Gastroesophageal sphincter (tissue), 4 donors: ENCODE results near the gene MED1. TPM values are rescaled to one million over a fixed set of nuclear protein-coding genes. Genes with fewer than 3 reads are reported as not detected.

Source experiments
- ATAC-seq: fragments of 150-250 bp; one replicate; pipeline ENCODE4 v1.9.1; 2016; ENCODE audit warnings: mild to moderate bottlenecking, moderate library complexity
- H3K27ac ChIP-seq, 4 donors: fragments of 200-600 bp; sonication (generic) in 3 of 4; 1 replicate in 3 of 4; 2 replicates in 1 of 4; pipeline ENCODE4 v1.5.1; 2016 to 2019
- H3K27me3 ChIP-seq: fragments of 200-600 bp; sonication (generic); one replicate; pipeline ENCODE4 v1.5.1; 2019
- H3K36me3 ChIP-seq, 2 donors: fragments of 200-600 bp; sonication (generic); one replicate each; pipeline ENCODE4 v1.5.1; 2019; ENCODE audit warnings: control low read depth in 1 of 2
- H3K4me1 ChIP-seq, 3 donors: fragments of 200-600 bp; sonication (generic); 1 replicate in 2 of 3; 2 replicates in 1 of 3; pipeline ENCODE4 v1.5.1; 2016 to 2019; ENCODE audit warnings: control low read depth in 2 of 3
- H3K4me3 ChIP-seq, 2 donors: fragments of 200-600 bp; sonication (generic); one replicate each; pipeline ENCODE4 v1.5.1; 2019; ENCODE audit warnings: mild to moderate bottlenecking in 1 of 2, moderate library complexity in 1 of 2
- H3K9me3 ChIP-seq, 3 donors: fragments of 200-600 bp; sonication (generic); one replicate each; pipeline ENCODE4 v1.5.1; 2017 to 2019; ENCODE audit warnings: control low read depth in 2 of 3
- CTCF ChIP-seq, 4 experiments: fragments of 200-600 bp in 2 of 4; fragments of 450-650 bp in 2 of 4; sonication (generic) in 1 of 4; IDR thresholded peaks; one replicate each; pipeline ENCODE4 v1.5.1; 2017 to 2019; ENCODE audit warnings: antibody characterized with exemption in 4 of 4, mild to moderate bottlenecking in 2 of 4, moderate library complexity in 2 of 4
- EP300 ChIP-seq: sonication (generic); formaldehyde crosslinking; IDR thresholded peaks from one replicate; pipeline ENCODE4 v1.6.1; 2017; ENCODE audit warnings: antibody characterized with exemption, mild to moderate bottlenecking
- POLR2A ChIP-seq, 2 donors: fragments of 450-650 bp; IDR thresholded peaks; one replicate each; pipeline ENCODE4 v1.6.1; 2017; ENCODE audit warnings: antibody characterized with exemption in 2 of 2, mild to moderate bottlenecking in 2 of 2, moderate library complexity in 1 of 2
- POLR2AphosphoS5 ChIP-seq: sonication (generic); formaldehyde crosslinking; IDR thresholded peaks from one replicate; pipeline ENCODE4 v1.6.1; 2017; ENCODE audit warnings: antibody characterized with exemption
- WGBS, 2 donors: methylation state at CpG; one replicate each; pipeline ENCODE4 v1.1.5; 2018; ENCODE audit warnings: low coverage in 1 of 2; 5-methylcytosine and 5-hydroxymethylcytosine counted together
- total RNA-seq, 4 donors: library from RNA; depleted of rRNA; stranded (reverse); fragments of >200 nt; gene quantifications; one replicate each; pipeline ENCODE4 v1.1.0, GENCODE V29; 2016

The MED1 gene
- total RNA-seq, 4 donors from 2014 or later, result 19.9 to 31.1 (median 25.1) TPM

DNA sequence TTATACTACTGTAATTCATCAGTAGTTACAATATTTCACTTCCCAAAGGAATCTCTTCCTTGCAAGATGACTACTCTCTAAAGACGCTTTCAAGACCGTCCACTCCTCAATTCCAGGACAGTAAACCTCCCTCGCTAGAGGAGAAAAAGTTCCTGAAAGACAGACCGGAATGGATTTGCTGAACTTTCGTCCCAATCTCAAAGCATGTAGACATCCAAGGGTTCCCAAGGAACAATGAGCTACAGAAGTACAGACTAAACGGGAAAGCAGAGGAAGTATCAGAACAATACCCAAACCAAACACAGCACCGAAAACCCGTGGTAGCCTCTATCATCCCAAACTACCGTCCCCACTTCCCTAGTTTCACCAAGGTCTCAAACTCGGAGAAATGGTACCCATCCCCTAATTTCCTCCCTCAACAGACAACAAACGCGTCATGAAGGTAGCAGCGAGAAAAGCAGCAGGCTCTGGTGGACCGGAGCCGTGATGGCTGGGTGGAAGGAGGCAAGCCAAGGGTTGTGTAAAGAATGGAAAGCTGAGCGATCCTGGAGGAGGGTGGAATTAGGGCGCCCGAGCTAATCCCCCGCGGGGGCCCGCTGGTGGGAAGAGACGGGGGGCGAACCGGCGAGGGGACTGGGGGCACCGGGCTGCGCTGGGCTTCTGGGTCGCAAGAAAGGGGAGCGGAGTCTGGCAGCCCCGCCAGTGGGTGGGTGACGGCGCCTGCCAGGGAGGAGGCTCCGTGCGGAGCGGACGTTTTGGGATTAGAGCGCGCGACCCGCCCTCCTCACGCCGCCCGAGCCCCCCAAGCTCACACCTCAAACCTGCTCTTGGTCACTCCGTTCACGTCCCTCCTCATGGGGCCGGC is 50.3 kb downstream of the MED1 start:
- no peak for TF ChIP-seq POLR2A (IDR thresholded peaks at IDR 0.05)
- no peak for TF ChIP-seq CTCF (IDR thresholded peaks at IDR 0.05)
- TF ChIP-seq EP300, result no peak
- no peak for TF ChIP-seq POLR2AphosphoS5
- H3K9me3 ChIP-seq, result no peaks in the 10 kb centered on the region
- H3K36me3 ChIP-seq, result peaks cover 0 to 10% of the 10 kb centered on the region in 2 donors
- 0 to 3% methylated on average over 12 to 28 of the region's 46 CpGs for WGBS, 2 donors
- H3K27ac ChIP-seq, result peak overlapping the region; percentile 83 to 96 (median 90)
- peaks cover 0 to 33% (median 15%) of the 10 kb centered on the region in 3 donors for H3K4me1 ChIP-seq
- H3K27me3 ChIP-seq, result no peaks in the 10 kb centered on the region
- ATAC-seq, result no peak
- peak overlapping the region; percentile 82 to 100 for H3K4me3 ChIP-seq

GRCh38 chr17:39399791-39400190 is 51.3 kb downstream of the MED1 start:
- Histone ChIP-seq H3K4me3 (peak overlapping the region in 1 of 2 donors; percentile 100), H3K36me3 (no peaks in the 10 kb centered on the region), H3K4me1 (peaks cover 0 to 40% (median 15%) of the 10 kb centered on the region in 3 donors), H3K9me3 (no peaks in the 10 kb centered on the region), H3K27me3 (no peaks in the 10 kb centered on the region), H3K27ac (peak overlapping the region in 3 of 4 donors; percentile 50 to 96 (median 89))
- TF ChIP-seq EP300 (no peak), POLR2A (IDR thresholded peaks at IDR 0.05) (no peak), CTCF (IDR thresholded peaks at IDR 0.05) (no peak), POLR2AphosphoS5 (no peak)
- no peak for ATAC-seq
- 47 to 57% methylated on average over 4 of the region's 4 CpGs for WGBS, 2 donors

DNA sequence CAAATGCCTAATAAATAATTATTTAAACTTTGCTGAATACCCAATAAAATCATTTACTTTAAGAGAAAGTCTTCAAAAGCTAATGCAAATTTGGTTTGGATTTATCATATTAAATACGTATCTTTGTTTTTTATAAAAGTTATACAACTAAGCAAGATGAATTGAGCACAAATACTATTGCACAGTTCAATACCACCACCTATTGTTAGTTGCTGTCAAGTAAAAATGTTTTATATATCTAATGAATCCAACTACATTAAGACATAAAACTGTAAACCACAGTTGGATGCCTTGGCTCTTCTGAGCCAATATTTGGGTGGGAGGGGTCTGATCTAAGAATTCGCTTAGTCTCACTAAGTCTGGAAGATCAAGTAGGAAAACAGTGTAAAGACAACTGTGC is 57.3 kb downstream of the MED1 start:
- Histone ChIP-seq H3K9me3 (no peaks in the 10 kb centered on the region), H3K4me3 (no peak overlapping the region), H3K27ac (peak overlapping the region in 1 of 4 donors; percentile 4), H3K36me3 (peaks cover 0 to 1% of the 10 kb centered on the region in 2 donors), H3K4me1 (peaks cover 0 to 57% (median 2%) of the 10 kb centered on the region in 3 donors), H3K27me3 (no peaks in the 10 kb centered on the region)
- TF ChIP-seq EP300 (no peak), POLR2AphosphoS5 (no peak), CTCF (IDR thresholded peaks at IDR 0.05) (peak in 1 of 4 experiments; percentile 22), POLR2A (IDR thresholded peaks at IDR 0.05) (no peak)
- no peak for ATAC-seq
- 15 to 31% methylated on average over 2 of the region's 2 CpGs for whole genome bisulfite sequencing, 2 donors

GRCh38 chr17:39391448-39391847 is 59.6 kb downstream of the MED1 start:
- WGBS, 2 donors, result 78 to 83% methylated on average over 3 to 5 of the region's 5 CpGs
- Histone ChIP-seq H3K36me3 (peaks cover 0 to 21% of the 10 kb centered on the region in 2 donors), H3K4me1 (peaks cover 0 to 49% (median 0%) of the 10 kb centered on the region in 3 donors), H3K4me3 (no peak overlapping the region), H3K27me3 (no peaks in the 10 kb centered on the region), H3K9me3 (no peaks in the 10 kb centered on the region), H3K27ac (no peak overlapping the region)
- no peak for ATAC-seq
- TF ChIP-seq EP300, result no peak
- no peak for TF ChIP-seq POLR2AphosphoS5
- no peak for TF ChIP-seq CTCF (IDR thresholded peaks at IDR 0.05)
- TF ChIP-seq POLR2A (IDR thresholded peaks at IDR 0.05), result no peak
